HepG2 (cell line): Measurements from ENCODE around the gene NDFIP2. TPM values are rescaled to one million over a fixed set of nuclear protein-coding genes. Genes with fewer than 3 reads are reported as not detected.

Source experiments
- ATAC-seq: fragments of 200-7000 bp; cut with Tn5 transposase; 3 replicates; pipeline ENCODE4 v1.9.1; 2020; ENCODE audit warnings: mild to moderate bottlenecking, moderate library complexity
- BruUV-seq: library from RNA; stranded (reverse); fragments of 400-500 nt; replicated peaks from 2 replicates; lab custom pipeline; 2021; lab: Mats Ljungman, UMichigan
- CTCF ChIA-PET: fragments of 300-600 bp; formaldehyde crosslinking; extraction: SDS; loops from one replicate; lab custom pipeline; 2021; ENCODE audit warnings: low total read pairs, inconsistent platforms, low intra/inter-chr PET ratio; lab: Yijun Ruan, JAX
- POLR2A ChIA-PET: fragments of 350-600 bp; sonication (Branson Sonifier 250); formaldehyde crosslinking; loops from one replicate; lab custom pipeline; 2020; ENCODE audit warnings: antibody characterized with exemption, inconsistent platforms; lab: Yijun Ruan, JAX
- DNase-seq: peaks from one replicate; pipeline ENCODE4 v3.0.0-alpha.2; 2015; ENCODE audit warnings: low spot score
- FAIRE-seq: peaks from 3 replicates; lab custom pipeline; 2011; peaks lifted over from hg19 to GRCh38; lab: Jason Lieb, UNC
- H2AFZ ChIP-seq: one replicate; pipeline ENCODE4 v1.6.1; 2011; ENCODE audit warnings: low read length, inconsistent platforms
- H3K27ac ChIP-seq: fragments of 300-600 bp; 3 replicates; pipeline ENCODE4 v1.8.0; 2011; ENCODE audit warnings: mixed run types, mild to moderate bottlenecking, mixed read lengths, low read length, inconsistent platforms; ENCODE audit not compliant: insufficient read depth; ENCODE audit errors: extremely low read length
- H3K27me3 ChIP-seq, 2 experiments: fragments of 200-600 bp in 1 of 2; 2 replicates in 1 of 2; 3 replicates in 1 of 2; pipeline versions ENCODE4 v1.6.0 to v1.8.0; 2011; ENCODE audit warnings: low read length in 2 of 2, mild to moderate bottlenecking in 2 of 2, moderate library complexity in 2 of 2, inconsistent platforms in 1 of 2; ENCODE audit not compliant: insufficient read depth in 2 of 2, control insufficient read depth in 1 of 2
- H3K36me3 ChIP-seq, 2 experiments: fragments of 200-600 bp in 1 of 2; replicated peaks in 1 of 2; 2 replicates in 1 of 2; 3 replicates in 1 of 2; pipeline versions ENCODE4 v1.5.1 to v1.8.0; 2011; ENCODE audit warnings: low read length in 2 of 2, inconsistent platforms in 1 of 2; ENCODE audit not compliant: insufficient read depth in 2 of 2, control insufficient read depth in 1 of 2
- H3K4me1 ChIP-seq: 2 replicates; pipeline ENCODE4 v1.5.1; 2012; ENCODE audit warnings: low read length, inconsistent platforms; ENCODE audit not compliant: insufficient read depth
- H3K4me2 ChIP-seq: 2 replicates; pipeline ENCODE4 v1.6.0; 2011; ENCODE audit warnings: low read depth, low read length, inconsistent platforms
- H3K4me3 ChIP-seq, 3 experiments: fragments of 200-600 bp in 1 of 3; sonication (generic), shearing (Covaris generic) in 1 of 3; replicated peaks in 1 of 3; 2 replicates each; pipeline ENCODE4 v1.5.1; 2011 to 2016; ENCODE audit warnings: low read length in 3 of 3, inconsistent platforms in 2 of 3, low read depth in 2 of 3, mild to moderate bottlenecking in 2 of 3, control low read depth in 1 of 3, mixed read lengths in 1 of 3; ENCODE audit not compliant: insufficient read depth in 1 of 3
- H3K79me2 ChIP-seq: one replicate; pipeline ENCODE4 v1.6.1; 2011; ENCODE audit warnings: low read length, inconsistent platforms; ENCODE audit not compliant: insufficient read depth
- H3K9ac ChIP-seq: 2 replicates; pipeline ENCODE4 v1.6.0; 2011; ENCODE audit warnings: mild to moderate bottlenecking, low read depth, low read length, inconsistent platforms; ENCODE audit not compliant: insufficient read depth
- H3K9me3 ChIP-seq: 2 replicates; pipeline ENCODE4 v1.5.1; 2012; ENCODE audit warnings: mild to moderate bottlenecking, low read length
- H4K20me1 ChIP-seq: 2 replicates; pipeline ENCODE4 v1.6.0; 2011; ENCODE audit warnings: inconsistent platforms, mild to moderate bottlenecking, low read length, moderate library complexity; ENCODE audit not compliant: insufficient read depth
- ARID3A ChIP-seq: IDR thresholded peaks from 2 replicates; pipeline ENCODE4 v1.6.1; 2012; ENCODE audit warnings: low read depth, low read length, improper control_type of control experiment
- ATF7-NPFF ChIP-seq: sonication (generic); formaldehyde crosslinking; IDR thresholded peaks from 2 replicates; pipeline ENCODE4 v1.8.1; 2023; ENCODE audit warnings: mild to moderate bottlenecking, low read depth, missing genetic modification reagents, moderate library complexity
- DMAP1 ChIP-seq: IDR thresholded peaks from 2 replicates; pipeline ENCODE4 v1.6.1; 2016
- EZH2 ChIP-seq: conservative IDR thresholded peaks from 2 replicates; pipeline ENCODE4 v1.6.1; 2012; ENCODE audit warnings: mild to moderate bottlenecking, low read depth, low read length, moderate library complexity
- FUBP1 ChIP-seq: sonication (generic); formaldehyde crosslinking; IDR thresholded peaks from 2 replicates; pipeline ENCODE4 v1.5.1; 2020; ENCODE audit warnings: missing genetic modification reagents, mild to moderate bottlenecking, borderline replicate concordance
- HNRNPL ChIP-seq: fragments of 200-400 bp; formaldehyde crosslinking; IDR thresholded peaks from 2 replicates; pipeline ENCODE4 v1.6.1; 2017; ENCODE audit warnings: mild to moderate bottlenecking, low read depth, low read length
- MAFF ChIP-seq: IDR thresholded peaks from 2 replicates; pipeline ENCODE4 v1.6.1; 2011; ENCODE audit warnings: low read depth, low read length, improper control_type of control experiment
- RAD21 ChIP-seq: fragments of 450-650 bp; formaldehyde crosslinking; IDR thresholded peaks from 2 replicates; pipeline ENCODE4 v1.5.0; 2020; ENCODE audit warnings: mild to moderate bottlenecking
- RARG ChIP-seq: sonication (generic); formaldehyde crosslinking; IDR thresholded peaks from 2 replicates; pipeline ENCODE4 v1.4.0; 2020; ENCODE audit warnings: low read depth, mild to moderate bottlenecking, missing genetic modification reagents
- STAG1 ChIP-seq: sonication (generic); formaldehyde crosslinking; IDR thresholded peaks from 2 replicates; pipeline ENCODE4 v1.4.0; 2020; ENCODE audit warnings: missing genetic modification reagents
- TCF7L2 ChIP-seq: IDR thresholded peaks from 2 replicates; pipeline ENCODE4 v1.6.1; 2011; ENCODE audit warnings: mild to moderate bottlenecking, low read depth, low read length, moderate library complexity
- ZNF225 ChIP-seq: sonication (generic); formaldehyde crosslinking; IDR thresholded peaks from 2 replicates; pipeline ENCODE4 v1.4.0; 2020; ENCODE audit warnings: mild to moderate bottlenecking, missing genetic modification reagents
- ZNF317 ChIP-seq: sonication (generic); formaldehyde crosslinking; IDR thresholded peaks from 2 replicates; pipeline ENCODE4 v1.5.0; 2020; ENCODE audit warnings: mild to moderate bottlenecking, missing genetic modification reagents
- ZNF570 ChIP-seq: sonication (generic); formaldehyde crosslinking; IDR thresholded peaks from 2 replicates; pipeline ENCODE4 v1.4.0; 2020; ENCODE audit warnings: mild to moderate bottlenecking, missing genetic modification reagents, borderline replicate concordance
- WGBS: methylation state at CpG from one replicate; pipeline ENCODE4 v1.1.6; 2017; ENCODE audit warnings: low lambda C conversion rate; 5-methylcytosine and 5-hydroxymethylcytosine counted together
- in situ Hi-C: cut with HindIII; loops from 2 replicates; pipeline ENCODE4 v1.10.0; 2017; ENCODE audit warnings: low pct_unique_long_range_greater_than_20kb; ENCODE audit not compliant: extremely low pct_ligation_motif_present
- intact Hi-C: fragments of 100-400 bp; cut with micrococcal nuclease; formaldehyde crosslinking; loops from one replicate; pipeline ENCODE4 v1.10.0; 2022; ENCODE audit not compliant: unreplicated experiment
- polyA plus RNA-seq, 8 experiments: library from polyadenylated mRNA; depleted of rRNA in 3 of 8; stranded (reverse) in 7 of 8; unstranded in 1 of 8; fragments of >200 nt; fragmentation: Illumina TruSeq in 4 of 8; extraction: Trizol in 4 of 8; gene quantifications; 2 replicates each; pipeline versions ENCODE4 v1.2.1 to v1.2.3, GENCODE V29; 2011 to 2016; ENCODE audit warnings: low read depth in 4 of 8, missing spikeins in 1 of 8, mixed read lengths in 1 of 8; ENCODE audit not compliant: insufficient read depth in 1 of 8
- total RNA-seq, 5 experiments: library from RNA; depleted of rRNA; stranded (reverse); fragments of >200 nt; fragmentation: Illumina TruSeq; extraction: Trizol; gene quantifications; 2 replicates each; pipeline ENCODE4 v1.2.3, GENCODE V29; 2016; ENCODE audit warnings: low read depth in 1 of 5

Gene NDFIP2
- total and polyA plus RNA-seq, 2 of the 13 experiments (the other 11 are each of a cell fraction or from before 2014, with no cell fraction given), result 23.2 to 32.0 TPM

GRCh38 chr13:79540504-79540903, 59.5 kb downstream of the NDFIP2 start:
- ChIA-PET CTCF (interaction anchor here (4.2 kb wide), 1 partner anchor 116 kb away, joined by 59 read pairs; no protein-coding TSS in a partner anchor), POLR2A (interaction anchor here (1.2 kb wide), 1 partner anchor 116 kb away, joined by 3 read pairs; no protein-coding TSS in a partner anchor)
- WGBS, result 77% methylated on average over 4 of the region's 4 CpGs
- Histone ChIP-seq H3K36me3 (peaks cover 0 to 5% of the 10 kb centered on the region in 2 experiments; a peak in 1 of 5 replicates), H3K9me3 (no peaks in the 10 kb centered on the region), H3K27me3 (no peaks in the 10 kb centered on the region), H3K4me3 (no peak overlapping the region), H3K27ac (no peak overlapping the region), H3K4me2 (no peak overlapping the region), H3K4me1 (no peaks in the 10 kb centered on the region), H3K79me2 (no peaks in the 10 kb centered on the region), H3K9ac (no peak overlapping the region), H2AFZ (no peak overlapping the region), H4K20me1 (no peaks in the 10 kb centered on the region)
- no peak for TF ChIP-seq DMAP1 (CRISPR knock-in tag)
- no peak for TF ChIP-seq FUBP1 (CRISPR knock-in tag)
- no peak for TF ChIP-seq EZH2
- no peak for TF ChIP-seq ZNF317 (CRISPR knock-in tag)
- intact Hi-C loops, result loop anchor here (5.0 kb wide), 1 partner anchor 58 kb away; the partner anchor contains the start of gene NDFIP2
- DNase-seq (no peak), ATAC-seq (no peak), FAIRE-seq (no peak)
- no TSS peak for BruUV-seq
- in situ Hi-C loops, result loop anchor here (5.0 kb wide), 1 partner anchor 118 kb away; no protein-coding TSS in a partner anchor

- Histone ChIP-seq H4K20me1 (no peaks in the 10 kb centered on the region), H3K9me3 (no peaks in the 10 kb centered on the region), H3K27ac (no peak overlapping the region), H3K4me2 (no peak overlapping the region), H3K4me1 (no peaks in the 10 kb centered on the region), H3K36me3 (peaks cover 0 to 5% of the 10 kb centered on the region in 2 experiments; a peak in 1 of 5 replicates), H2AFZ (no peak overlapping the region), H3K4me3 (no peak overlapping the region), H3K79me2 (no peaks in the 10 kb centered on the region), H3K9ac (no peak overlapping the region), H3K27me3 (no peaks in the 10 kb centered on the region)
- ChIA-PET POLR2A (no interaction called here), CTCF (interaction anchor here (4.2 kb wide), 1 partner anchor 117 kb away, joined by 59 read pairs; no protein-coding TSS in a partner anchor)
- FAIRE-seq, result no peak
- WGBS, result 9% methylated on average over 1 of the region's 1 CpG
- peak; percentile 62 for DNase-seq
- peak; percentile 53; the same call in 2 of the 3 replicates for ATAC-seq
- no TSS peak for BruUV-seq
- intact Hi-C loops, result loop anchor here (1.0 to 5.0 kb wide), 2 partner anchors 59 to 117 kb away; partner anchors contain the start of gene NDFIP2
- in situ Hi-C loops, result loop anchor here (5.0 kb wide), 1 partner anchor 119 kb away; no protein-coding TSS in a partner anchor
- TF ChIP-seq RARG (CRISPR knock-in tag) (no peak), MAFF (0 out of 2 replicates have a peak, but pooled peaks have one; percentile 23), ZNF570 (CRISPR knock-in tag) (no peak), ATF7-NPFF (CRISPR knock-in tag) (no peak), RAD21 (CRISPR knock-in tag) (peak; percentile 43; the same call in 1 of the 2 replicates), TCF7L2 (no peak), STAG1 (CRISPR knock-in tag) (peak; percentile 79), HNRNPL (no peak), ARID3A (0 out of 2 replicates have a peak, but pooled peaks have one; percentile 54), ZNF225 (CRISPR knock-in tag) (no peak)
Observed at GRCh38 chr13:79541426-79542049, 60.6 kb downstream of the NDFIP2 start.
